Activated naive CD8-positive, alpha-beta T cell (primary cell): ENCODE measurements around the gene GGA2.

Experiments
- H3K27ac Mint-ChIP-seq: one replicate; pipeline ENCODE4 v1.8.0; 2021; ENCODE audit warnings: mixed read lengths
- H3K27me3 Mint-ChIP-seq: one replicate; pipeline ENCODE4 v1.8.0; 2021; ENCODE audit warnings: mixed read lengths
- H3K36me3 Mint-ChIP-seq: one replicate; pipeline ENCODE4 v1.8.0; 2021; ENCODE audit warnings: mixed read lengths
- H3K4me1 Mint-ChIP-seq: one replicate; pipeline ENCODE4 v1.8.0; 2021; ENCODE audit warnings: low read depth, mixed read lengths
- H3K4me3 Mint-ChIP-seq: one replicate; pipeline ENCODE4 v1.8.0; 2021; ENCODE audit warnings: mild to moderate bottlenecking, mixed read lengths
- H3K9me3 Mint-ChIP-seq: one replicate; pipeline ENCODE4 v1.8.0; 2021; ENCODE audit warnings: low read depth, mixed read lengths

The GGA2 gene

GRCh38 chr16:23436951-23437350 lies 73.3 kb downstream of the GGA2 start:
- no peak overlapping the region for H3K4me3 Mint-ChIP-seq
- no peak overlapping the region for H3K27ac Mint-ChIP-seq
- H3K4me1 Mint-ChIP-seq, result no peaks in the 10 kb centered on the region
- no peaks in the 10 kb centered on the region for H3K9me3 Mint-ChIP-seq
- H3K36me3 Mint-ChIP-seq, result peaks cover 4% of the 10 kb centered on the region
- no peaks in the 10 kb centered on the region for H3K27me3 Mint-ChIP-seq

- Mint-ChIP-seq H3K27ac (no peak overlapping the region), H3K4me3 (no peak overlapping the region), H3K4me1 (no peaks in the 10 kb centered on the region), H3K9me3 (no peaks in the 10 kb centered on the region), H3K36me3 (peaks cover 6% of the 10 kb centered on the region), H3K27me3 (no peaks in the 10 kb centered on the region)
These were observed 74.8 kb downstream of the GGA2 start for GRCh38 chr16:23435500-23435899.

- Mint-ChIP-seq H3K36me3 (peaks cover 8% of the 10 kb centered on the region), H3K27me3 (no peaks in the 10 kb centered on the region), H3K27ac (no peak overlapping the region), H3K9me3 (no peaks in the 10 kb centered on the region), H3K4me1 (no peaks in the 10 kb centered on the region), H3K4me3 (no peak overlapping the region)
These were observed 75.9 kb downstream of the GGA2 start for GRCh38 chr16:23434380-23434779.

GRCh38 chr16:23433261-23433920 lies 76.9 kb downstream of the GGA2 start:
- Mint-ChIP-seq H3K27me3 (no peaks in the 10 kb centered on the region), H3K27ac (no peak overlapping the region), H3K36me3 (peaks cover 8% of the 10 kb centered on the region), H3K9me3 (no peaks in the 10 kb centered on the region), H3K4me3 (no peak overlapping the region), H3K4me1 (no peaks in the 10 kb centered on the region)

- no peaks in the 10 kb centered on the region for H3K9me3 Mint-ChIP-seq
- H3K27me3 Mint-ChIP-seq, result no peaks in the 10 kb centered on the region
- peaks cover 11% of the 10 kb centered on the region for H3K36me3 Mint-ChIP-seq
- H3K4me1 Mint-ChIP-seq, result no peaks in the 10 kb centered on the region
- H3K27ac Mint-ChIP-seq, result no peak overlapping the region
- no peak overlapping the region for H3K4me3 Mint-ChIP-seq
These were observed 77.8 kb downstream of the GGA2 start for GRCh38 chr16:23432176-23433128.

- Mint-ChIP-seq H3K27me3 (no peaks in the 10 kb centered on the region), H3K4me1 (no peaks in the 10 kb centered on the region), H3K36me3 (peaks cover 13% of the 10 kb centered on the region), H3K27ac (no peak overlapping the region), H3K9me3 (no peaks in the 10 kb centered on the region), H3K4me3 (no peak overlapping the region)
These were observed 81.9 kb downstream of the GGA2 start for GRCh38 chr16:23428351-23428750.

- Mint-ChIP-seq H3K9me3 (no peaks in the 10 kb centered on the region), H3K27me3 (no peaks in the 10 kb centered on the region), H3K4me1 (no peaks in the 10 kb centered on the region), H3K4me3 (no peak overlapping the region), H3K27ac (no peak overlapping the region), H3K36me3 (peaks cover 13% of the 10 kb centered on the region)
These were observed 85.9 kb downstream of the GGA2 start for GRCh38 chr16:23424292-23424958.

GRCh38 chr16:23423496-23424049 lies 86.7 kb downstream of the GGA2 start:
- H3K27ac Mint-ChIP-seq, result no peak overlapping the region
- H3K4me1 Mint-ChIP-seq, result no peaks in the 10 kb centered on the region
- peaks cover 13% of the 10 kb centered on the region for H3K36me3 Mint-ChIP-seq
- H3K4me3 Mint-ChIP-seq, result no peak overlapping the region
- no peaks in the 10 kb centered on the region for H3K9me3 Mint-ChIP-seq
- H3K27me3 Mint-ChIP-seq, result no peaks in the 10 kb centered on the region

GRCh38 chr16:23420011-23420410 lies 90.3 kb downstream of the GGA2 start:
- Mint-ChIP-seq H3K9me3 (no peaks in the 10 kb centered on the region), H3K36me3 (peaks cover 10% of the 10 kb centered on the region), H3K4me1 (no peaks in the 10 kb centered on the region), H3K27ac (no peak overlapping the region), H3K27me3 (no peaks in the 10 kb centered on the region), H3K4me3 (no peak overlapping the region)

- H3K27ac Mint-ChIP-seq, result no peak overlapping the region
- no peak overlapping the region for H3K4me3 Mint-ChIP-seq
- peaks cover 6% of the 10 kb centered on the region for H3K36me3 Mint-ChIP-seq
- no peaks in the 10 kb centered on the region for H3K9me3 Mint-ChIP-seq
- H3K27me3 Mint-ChIP-seq, result no peaks in the 10 kb centered on the region
- H3K4me1 Mint-ChIP-seq, result no peaks in the 10 kb centered on the region
These were observed 93.5 kb downstream of the GGA2 start for GRCh38 chr16:23416816-23417215.

GRCh38 chr16:23414731-23415130 lies 95.6 kb downstream of the GGA2 start:
- no peaks in the 10 kb centered on the region for H3K27me3 Mint-ChIP-seq

More at GRCh38 chr16:23414731-23415130, 95.6 kb downstream of the GGA2 start:
- Mint-ChIP-seq H3K4me3 (no peak overlapping the region), H3K27ac (no peak overlapping the region), H3K36me3 (peaks cover 3% of the 10 kb centered on the region), H3K9me3 (no peaks in the 10 kb centered on the region), H3K4me1 (no peaks in the 10 kb centered on the region)
